Measurements from ENCODE around the gene UBTF.

The UBTF gene

DNA sequence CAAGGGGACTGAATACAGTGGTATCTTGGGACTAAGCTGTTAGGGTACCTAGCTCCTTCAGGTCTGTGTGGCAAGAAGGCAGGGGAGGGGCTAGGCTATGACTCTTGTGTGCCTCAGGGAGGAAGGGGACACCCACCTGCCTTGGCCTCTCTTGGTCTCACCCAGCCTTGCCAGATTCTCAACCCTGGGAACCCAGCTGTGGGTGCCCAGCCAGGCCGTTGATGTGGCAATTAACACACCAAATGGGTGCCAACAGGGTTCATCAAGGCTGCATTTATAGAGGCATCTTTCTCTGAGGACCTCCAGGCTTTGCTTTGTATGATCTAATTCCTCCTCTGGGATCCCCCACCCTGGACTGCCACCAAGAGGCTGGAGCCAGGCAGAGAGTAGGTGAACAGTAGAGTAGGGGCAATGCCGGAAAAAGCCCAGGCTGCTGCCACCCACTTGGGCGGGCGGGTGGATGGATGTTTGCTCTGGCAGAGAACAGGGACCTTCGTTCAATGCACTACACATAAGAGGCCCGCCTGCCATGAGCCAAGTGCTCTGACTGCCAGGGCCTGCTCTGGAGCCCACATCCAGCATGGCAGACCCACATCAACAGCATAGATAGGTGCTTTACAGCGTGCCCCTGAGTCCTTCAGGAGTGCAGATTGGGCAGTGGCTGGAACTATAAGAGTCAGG is 52.2 kb downstream of the UBTF start:
- no peak for DNase-seq

DNA sequence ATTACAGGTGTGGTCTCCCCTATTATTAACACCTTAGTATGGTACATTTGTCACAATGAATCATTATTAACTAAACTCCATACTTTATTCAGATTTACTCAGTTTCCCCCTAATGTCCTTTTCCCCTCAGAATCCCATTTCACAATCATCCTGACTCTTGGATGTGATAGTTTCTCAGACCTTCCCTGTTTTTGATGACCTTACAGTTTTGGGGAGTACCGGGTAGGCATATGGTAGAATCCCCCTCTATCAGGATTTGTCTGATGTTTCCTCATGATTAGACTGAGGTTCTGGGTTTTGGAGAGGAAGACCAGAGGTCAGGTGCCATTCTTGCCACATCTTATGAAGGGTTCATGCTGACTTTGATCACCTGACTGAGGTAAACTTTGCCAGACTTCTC is 55.0 kb downstream of the UBTF start:
- no peak for DNase-seq

DNA sequence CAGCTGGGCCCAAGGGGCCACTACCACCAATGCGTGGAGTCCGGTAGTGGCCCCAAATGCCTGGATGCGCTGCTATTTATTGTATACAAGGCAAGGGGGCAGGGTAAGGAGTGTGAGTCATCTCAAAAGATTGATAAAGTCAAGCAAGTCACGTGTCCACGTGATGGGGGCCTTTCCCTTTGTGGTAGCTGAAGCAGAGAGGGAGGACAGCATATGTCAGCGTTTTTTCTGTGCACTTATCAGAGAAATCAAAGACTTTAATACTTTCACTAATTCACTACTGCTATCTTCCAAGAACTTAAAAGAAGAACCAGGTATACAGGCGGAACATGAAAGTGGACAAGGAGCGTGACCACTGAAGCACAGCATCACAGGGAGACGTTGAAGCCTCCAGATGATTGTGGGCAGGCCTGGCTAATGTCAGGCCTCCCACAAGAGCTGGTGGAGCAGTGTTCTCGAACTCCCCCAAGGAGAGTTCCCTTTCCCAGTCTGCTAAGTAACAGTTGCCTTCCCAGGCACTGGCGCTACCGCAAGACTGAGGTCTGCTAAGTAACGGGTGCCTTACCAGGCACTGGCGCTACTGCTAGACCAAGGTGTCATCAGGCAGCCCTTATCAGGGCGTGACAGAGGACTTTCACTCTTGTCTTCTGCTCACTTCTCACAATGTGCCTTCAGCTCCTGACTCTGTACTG is 59.8 kb downstream of the UBTF start:
- DNase-seq: no peak

DNA sequence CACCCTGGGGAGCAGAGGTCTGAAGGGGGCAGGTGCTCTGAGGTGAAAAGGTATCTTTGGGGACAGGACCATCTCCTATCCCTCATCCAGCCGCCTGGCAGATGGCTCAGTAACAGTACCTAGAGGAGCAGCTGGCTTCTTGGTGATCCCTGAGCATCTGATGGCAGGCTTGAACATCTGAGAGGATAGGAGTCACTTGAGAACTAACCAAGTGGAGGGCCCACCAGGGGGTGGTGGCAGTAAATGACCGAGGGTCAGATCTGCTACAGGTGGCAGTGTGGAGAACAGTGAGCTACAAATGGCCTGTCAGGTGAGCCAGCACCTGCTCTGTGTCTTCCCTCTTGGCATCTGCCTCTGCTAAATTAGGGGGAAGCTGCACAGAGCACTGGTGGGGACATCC is 64.0 kb downstream of the UBTF start:
- DNase-seq: no peak

Data from RPMI8226 (cell line).